ENCODE results near the gene CFAP97.
"Not testable (repeated sequence)": the region's sequence is repeated elsewhere in the genome, so short reads cannot be mapped to it uniquely, and the experiment has no call there.

CFAP97 gene

GRCh38 chr4:185203486-185204237 is at the start of gene CFAP97:
TSS of gene CFAP97 (minus strand) at chr4:185204000. CDS start at chr4:185191196, 12,804 bp downstream.
- DNase-seq: peak; percentile 39

DNA sequence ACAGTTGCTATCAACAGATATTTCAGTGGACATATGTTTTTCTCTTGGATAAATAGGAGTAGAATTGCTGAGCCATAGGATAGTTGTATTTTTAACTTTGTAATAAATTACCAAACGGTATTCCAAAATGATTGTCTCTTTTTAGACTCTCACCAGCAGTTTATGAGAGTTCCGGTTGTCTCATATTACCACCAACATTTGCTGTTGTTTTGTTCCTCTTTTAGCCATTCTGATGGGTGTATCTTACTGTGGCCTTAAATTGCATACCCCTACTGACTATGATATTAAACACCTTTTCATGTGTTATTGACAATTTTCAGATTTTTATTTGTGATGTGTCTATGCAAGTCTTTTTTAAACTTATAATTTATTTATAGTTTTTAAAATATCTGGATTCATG is 45.3 kb upstream of the CFAP97 start:
- no peak for DNase-seq

DNA sequence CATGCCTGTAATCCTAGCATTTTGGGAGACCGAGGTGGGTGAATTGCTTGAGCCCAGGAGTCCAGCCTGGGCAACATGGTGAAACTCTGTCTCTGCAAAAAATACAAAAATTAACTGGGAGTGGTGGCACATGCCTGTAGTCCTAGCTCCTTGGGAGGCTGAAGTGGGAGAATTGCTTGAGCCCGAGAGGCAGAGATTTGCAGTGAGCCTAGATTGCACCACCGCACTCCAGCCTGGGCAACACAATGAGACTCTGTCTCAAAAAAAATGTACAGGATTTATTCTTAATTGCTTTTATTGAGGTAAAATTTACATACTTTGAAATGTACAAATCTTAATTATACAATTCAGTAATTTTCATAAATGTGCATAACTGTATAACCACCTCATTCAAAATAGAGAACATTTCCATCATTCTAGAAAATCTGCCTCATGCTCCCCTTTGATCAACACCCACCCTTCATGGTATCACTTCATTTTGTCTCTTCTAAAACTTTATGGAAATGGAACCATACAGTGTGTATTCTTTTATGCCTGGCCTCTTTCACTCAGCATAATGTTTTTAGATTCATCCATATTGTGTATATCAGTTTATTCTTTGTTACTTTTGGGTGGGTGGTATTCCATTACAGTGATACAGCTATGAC is 44.7 kb upstream of the CFAP97 start:
- DNase-seq: no peak

DNA sequence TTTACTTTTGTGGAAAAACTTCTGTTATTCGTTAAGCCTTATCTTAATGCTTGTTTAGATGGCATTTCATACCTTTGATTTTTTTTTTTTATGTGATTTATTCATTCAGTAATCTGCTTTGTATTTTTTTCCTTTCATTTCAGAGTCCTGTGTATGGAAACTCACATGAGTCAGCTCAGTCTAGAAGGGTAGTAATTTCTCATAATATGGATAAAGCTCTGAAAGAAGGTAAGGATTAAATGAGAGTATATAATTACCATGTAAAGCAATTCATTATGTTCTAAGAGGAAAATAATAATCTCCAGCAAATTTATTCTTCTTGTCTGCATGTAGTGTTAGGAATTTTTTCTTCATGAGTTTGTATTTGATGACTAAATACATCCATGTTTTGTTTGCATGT is 43.4 kb upstream of the CFAP97 start:
- DNase-seq: no peak

DNA sequence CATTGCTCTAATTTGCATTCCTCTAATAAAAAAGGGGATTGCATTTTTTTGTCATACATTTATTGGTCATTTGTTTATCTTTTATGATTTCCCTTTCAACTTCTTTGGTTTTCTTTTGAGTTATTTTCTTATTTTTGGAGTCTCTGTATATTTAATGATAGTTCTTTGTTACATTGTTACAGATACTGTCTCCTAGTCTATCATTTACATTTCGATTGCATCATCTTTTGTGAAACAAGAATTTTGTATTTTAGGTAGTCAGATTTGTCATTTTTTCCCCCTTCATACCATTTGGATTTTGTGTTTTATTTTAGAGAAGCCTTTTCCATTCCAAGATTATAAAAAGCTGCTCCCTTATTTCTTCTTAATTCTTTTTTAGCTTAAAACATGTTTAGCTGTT is 42.7 kb upstream of the CFAP97 start:
- no peak for DNase-seq

DNA sequence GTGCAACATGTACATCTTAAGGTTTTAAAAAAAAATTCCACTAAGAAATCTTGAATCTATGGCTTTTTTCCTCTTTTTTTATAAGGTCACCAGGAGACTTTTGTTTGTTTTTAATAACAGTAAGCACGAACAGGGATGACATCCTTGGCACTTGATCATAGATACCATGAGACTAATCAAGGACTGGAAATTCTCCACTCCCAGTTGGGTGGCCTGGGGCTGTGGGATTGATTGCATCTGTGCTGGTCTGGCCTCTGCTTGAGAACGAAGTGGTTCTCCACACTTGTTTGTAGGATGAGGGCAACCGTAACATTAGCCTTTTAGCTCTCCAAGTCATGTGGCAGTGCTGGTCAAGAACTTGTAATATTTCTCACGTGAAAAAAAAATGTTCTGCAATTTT is 41.0 kb upstream of the CFAP97 start:
- DNase-seq: no peak

DNA sequence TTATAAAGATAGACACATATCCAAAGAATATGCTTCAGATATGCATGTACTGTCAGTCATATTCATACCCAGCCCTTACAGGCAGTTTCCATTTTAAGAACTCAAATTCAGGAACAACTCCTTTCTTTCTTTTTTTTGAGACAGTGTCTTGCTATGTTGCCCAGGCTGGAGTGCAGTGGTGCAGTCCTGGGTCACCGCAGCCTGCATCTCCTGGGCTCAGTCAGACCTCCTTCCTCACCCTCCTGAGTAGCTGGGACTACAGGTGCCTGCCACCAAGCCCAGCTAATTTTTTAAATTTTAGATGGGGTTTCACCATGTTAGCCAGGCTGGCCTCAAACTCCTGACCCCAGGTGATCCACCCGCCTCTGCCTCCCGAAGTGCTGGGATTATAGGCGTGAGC is 40.1 kb upstream of the CFAP97 start:
- DNase-seq: no peak

- DNase-seq: no peak
Observed at GRCh38 chr4:185242749-185243533, 39.1 kb upstream of the CFAP97 start.

- not testable (repeated sequence) for DNase-seq
Observed at GRCh38 chr4:185240486-185240885, 36.7 kb upstream of the CFAP97 start.

DNA sequence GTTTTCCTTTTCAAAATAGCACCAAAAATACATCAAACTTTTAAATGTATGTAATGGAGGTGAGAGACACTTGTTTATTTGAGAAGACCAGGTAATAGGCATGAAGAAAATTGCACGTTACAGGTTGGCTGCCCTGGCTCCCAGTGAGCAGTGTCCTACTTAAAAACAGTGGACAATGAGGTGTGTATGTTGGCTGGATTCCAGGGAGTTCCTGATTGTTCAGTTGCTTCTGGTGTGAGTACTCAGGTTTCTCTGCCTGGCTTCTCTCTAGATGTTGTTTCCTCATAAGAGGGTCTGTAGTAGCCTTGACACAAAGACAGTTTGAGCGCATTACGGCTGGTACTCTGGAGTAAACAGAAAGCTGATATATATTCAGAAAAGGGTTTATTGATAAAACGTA is 35.0 kb upstream of the CFAP97 start:
- no peak for DNase-seq

DNA sequence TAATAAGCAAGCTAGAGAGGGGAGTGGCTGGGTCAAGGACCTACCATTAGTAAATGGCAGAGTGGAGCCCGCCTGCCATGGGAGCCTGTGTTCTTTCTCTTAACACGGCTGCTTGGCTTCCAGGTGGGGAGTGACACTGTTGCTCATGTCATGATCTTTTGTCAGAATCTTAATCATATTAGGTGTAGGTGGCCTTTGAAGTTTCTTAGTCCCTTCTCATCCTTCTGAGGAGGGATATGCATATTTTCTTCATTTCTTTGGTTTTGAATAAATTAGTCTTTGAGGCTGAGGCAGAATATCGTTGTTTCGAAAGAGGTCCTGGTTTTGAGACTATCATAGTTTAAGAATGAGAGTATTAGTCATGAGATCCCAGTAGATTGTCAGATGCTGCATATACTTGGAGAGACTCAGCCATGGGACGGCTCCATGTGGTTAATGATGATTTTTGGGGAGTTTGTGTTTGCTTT is 34.4 kb upstream of the CFAP97 start:
- no peak for DNase-seq

DNA sequence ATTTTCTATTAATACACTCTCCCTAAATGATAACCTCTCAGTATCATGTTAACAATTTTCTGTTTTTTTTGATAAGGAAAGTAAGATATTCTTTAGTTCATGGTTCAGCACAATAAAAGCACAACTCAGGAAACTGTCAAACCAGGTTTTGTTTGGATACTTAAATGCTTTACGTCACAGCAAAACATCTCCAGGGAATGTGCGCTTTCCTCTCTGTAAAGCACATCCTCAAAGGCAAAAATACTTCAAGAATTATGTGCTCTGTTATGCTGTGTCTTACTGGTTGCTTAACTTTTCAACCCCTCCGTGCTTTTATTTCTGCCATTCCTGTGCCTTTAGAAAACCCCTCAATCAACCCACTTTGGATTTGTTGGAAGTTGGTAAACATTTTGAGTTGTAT is 33.4 kb upstream of the CFAP97 start:
- DNase-seq: no peak

DNA sequence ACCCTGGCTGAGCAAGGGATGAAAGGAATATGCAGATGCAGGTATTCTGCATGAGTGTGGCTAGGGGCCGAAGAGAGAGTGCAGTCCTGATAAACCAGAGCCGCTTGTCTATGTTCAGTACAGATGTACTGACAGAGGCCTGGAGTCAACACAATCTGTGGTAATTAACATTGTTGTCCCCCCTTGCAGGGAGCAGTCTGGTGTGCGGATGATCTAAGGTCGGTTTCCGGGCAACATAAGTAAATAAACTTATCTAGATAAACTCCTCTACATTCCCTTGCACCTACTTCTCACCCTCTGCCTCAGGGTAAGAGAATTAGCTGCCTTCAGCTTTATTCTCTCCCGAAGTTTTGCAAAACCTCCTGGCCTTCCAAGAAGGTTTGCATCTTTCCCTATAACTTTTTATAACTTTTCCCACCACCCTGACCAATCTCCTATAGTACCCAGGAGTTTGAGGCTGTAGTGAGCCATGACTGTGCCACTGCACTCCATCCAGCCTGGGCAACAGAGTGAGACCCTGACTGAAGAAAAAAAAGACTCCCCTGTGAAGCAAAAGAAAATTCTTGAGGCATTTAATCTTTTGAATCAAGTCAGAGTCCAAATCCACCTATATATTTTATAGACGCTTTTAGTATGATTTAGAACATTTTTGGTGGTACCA is 32.2 kb upstream of the CFAP97 start:
- no peak for DNase-seq

DNA sequence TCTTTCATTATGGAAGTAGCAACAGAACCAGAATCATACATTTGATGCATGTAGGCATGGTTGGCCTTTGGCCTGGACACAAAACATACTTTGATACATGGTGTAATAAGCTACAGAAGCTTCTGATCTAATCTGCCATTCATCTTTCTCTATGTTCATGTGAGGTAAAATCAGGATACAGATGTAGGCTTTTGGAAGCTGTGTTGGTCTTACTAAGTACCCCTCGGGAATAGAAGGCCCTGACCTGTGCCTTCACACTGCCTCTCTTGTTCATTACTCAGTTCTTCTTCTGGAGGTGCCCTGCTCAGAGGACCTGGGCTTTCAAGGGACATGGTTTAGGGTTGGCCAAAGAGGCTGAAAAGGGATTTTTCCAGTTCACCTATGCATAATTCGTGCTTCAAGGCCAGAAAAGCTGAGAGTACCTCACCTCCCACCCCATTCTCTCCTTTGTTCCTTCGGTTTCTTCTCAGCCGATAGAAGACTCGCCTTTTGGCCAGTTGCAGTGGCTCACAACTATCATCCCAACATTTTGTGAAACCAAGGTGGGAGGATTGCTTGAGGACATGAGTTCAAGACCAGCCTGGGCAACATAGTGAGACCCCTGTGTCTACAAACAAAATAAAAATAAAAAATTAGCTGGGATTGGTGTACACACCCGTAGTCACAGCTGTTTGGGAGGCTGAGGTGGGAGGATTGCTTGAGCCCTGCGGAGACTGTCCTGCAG is 31.5 kb upstream of the CFAP97 start:
- DNase-seq: no peak

DNA sequence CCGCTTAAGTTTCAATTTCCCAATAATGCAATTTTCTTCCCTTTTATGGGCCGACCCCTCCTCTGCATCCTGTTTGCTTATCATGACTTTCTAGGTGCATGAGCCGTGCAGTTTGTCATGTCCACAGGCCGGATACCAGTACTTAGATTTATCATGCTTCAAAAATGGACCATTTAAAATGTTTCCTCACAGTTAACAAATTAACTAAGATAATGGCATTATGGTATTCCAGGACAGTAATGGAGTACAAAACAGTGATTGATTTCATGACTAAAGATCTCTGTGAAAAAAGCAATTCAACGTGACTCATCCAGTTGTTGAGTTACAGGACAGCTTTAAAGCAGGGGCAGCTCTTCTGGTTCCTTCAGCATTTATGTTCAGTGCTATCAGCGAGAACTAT is 28.6 kb upstream of the CFAP97 start:
- no peak for DNase-seq

GRCh38 chr4:185229021-185229818 is 25.4 kb upstream of the CFAP97 start:
- no peak for DNase-seq

DNA sequence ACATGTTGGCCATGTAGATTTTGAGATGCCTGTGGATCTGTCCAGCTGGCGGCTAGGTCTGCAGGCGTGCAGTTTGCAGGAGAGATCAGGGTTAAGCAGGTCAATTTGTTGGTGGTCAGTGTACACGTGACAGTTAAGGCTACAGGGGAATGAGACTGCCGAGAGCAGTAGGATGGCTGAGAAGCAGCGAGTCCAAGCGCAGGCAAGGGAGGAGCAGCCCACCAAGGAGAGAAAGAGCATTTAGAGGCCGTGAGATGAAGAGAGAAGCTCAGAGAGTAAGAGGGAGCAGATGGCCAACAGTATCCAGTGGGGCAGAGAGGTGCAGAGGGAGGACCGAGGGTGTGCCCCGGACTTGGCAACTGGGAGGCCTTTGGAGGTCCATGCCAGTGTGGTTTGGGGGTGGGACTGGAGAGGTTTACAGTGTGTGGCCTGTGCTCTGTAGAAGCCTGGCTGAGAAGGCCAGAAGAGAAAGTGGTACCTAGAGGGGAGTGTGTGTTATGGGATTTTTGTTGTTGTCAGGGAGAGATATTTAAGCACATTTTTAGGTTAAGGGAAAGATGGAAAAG is 24.0 kb upstream of the CFAP97 start:
- no peak for DNase-seq

DNA sequence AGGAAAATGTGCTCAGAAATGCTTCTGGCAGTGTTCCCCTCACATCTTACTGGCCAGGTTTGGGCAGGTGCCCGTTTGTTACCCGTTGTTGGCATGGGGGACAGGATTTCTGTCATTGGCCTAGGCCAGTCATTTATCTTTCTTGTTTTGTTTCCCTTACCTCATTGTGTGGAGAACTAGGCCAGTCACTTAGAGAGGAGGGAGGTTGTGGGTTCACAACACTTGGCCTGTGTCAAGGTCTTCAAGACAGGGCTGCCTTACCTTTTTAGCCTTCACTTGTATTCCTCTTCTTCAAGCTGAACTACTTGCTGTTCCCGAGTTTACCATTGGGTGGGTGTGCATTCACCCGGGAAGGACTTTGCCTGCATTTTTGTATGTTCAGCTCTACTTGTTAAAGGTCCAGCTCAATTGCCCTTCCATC is 23.3 kb upstream of the CFAP97 start:
- DNase-seq: no peak

DNA sequence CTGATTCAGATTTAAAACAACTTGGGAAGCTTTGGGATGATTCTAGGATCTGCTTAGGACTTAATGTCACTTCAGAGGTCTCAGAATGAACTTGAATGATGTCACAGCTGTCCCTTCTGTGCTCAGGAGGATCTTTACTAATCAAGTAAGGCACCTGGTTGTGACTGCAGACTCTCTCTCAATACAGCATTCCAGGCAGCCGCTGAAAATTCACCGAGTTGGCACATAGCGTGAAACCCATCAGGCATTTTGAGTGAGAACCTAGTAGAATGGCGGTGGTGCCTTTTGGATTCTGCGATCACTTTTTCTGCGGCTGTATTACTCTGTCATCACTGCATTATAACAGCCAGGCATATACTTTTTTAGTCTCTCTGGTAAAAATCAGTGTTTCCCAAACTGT is 22.1 kb upstream of the CFAP97 start:
- DNase-seq: no peak

DNA sequence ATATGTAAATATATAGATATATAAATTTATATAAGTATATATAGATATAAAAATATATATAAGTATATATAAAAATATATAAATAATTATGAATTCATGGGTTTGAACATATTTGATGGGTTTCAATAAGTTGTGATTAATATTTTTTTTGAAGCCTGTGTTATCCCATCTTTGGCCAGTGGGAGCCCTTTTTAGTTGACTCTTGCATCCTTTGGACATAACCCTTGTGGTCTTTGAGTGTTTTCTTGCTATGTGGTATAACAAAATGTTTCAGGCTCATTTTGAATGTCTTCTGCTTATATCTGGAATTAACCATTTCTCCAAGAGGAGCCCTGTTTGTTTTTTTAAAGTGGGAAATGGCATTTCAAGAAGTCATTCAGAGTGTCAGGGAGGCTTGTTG is 20.8 kb upstream of the CFAP97 start:
- DNase-seq: no peak

GRCh38 chr4:185222598-185222997 is 18.8 kb upstream of the CFAP97 start:
- no peak for DNase-seq

All from NCI-H2107 (cell line).